Measurements from ENCODE around the gene CNTNAP5. TPM values are rescaled to one million over a fixed set of nuclear protein-coding genes. Genes with fewer than 3 reads are reported as not detected.

CNTNAP5 gene
- total and polyA plus RNA-seq, 2 donors (not counting 1 experiment from before 2014, with no cell fraction given), result not detected

GRCh38 chr2:124001696-124002430 lies 23.2 kb upstream of the CNTNAP5 start:
- Histone ChIP-seq H3K4me2 (replicated peaks; ENCODE audit: low read depth, low read length, poor library complexity, severe bottlenecking) (no peak overlapping the region), H3K27me3 (replicated peaks in 1 of 4; ENCODE audit: control extremely low read depth in 1 of 4, control insufficient read depth in 3 of 4, insufficient read depth in 4 of 4, low read length in 3 of 4) (no peaks in the 10 kb centered on the region), H3K4me3 (ENCODE audit: control extremely low read depth in 1 of 5, extremely low read depth in 1 of 5, insufficient read depth in 1 of 5, low read depth in 2 of 5, low read length in 4 of 5) (no peak overlapping the region), H3K27ac (ENCODE audit: low read length in 2 of 2) (no peak overlapping the region), H3K4me1 (ENCODE audit: control insufficient read depth in 2 of 2, insufficient read depth in 2 of 2, low read length in 2 of 2) (no peaks in the 10 kb centered on the region), H3K9ac (ENCODE audit: low read length) (no peak overlapping the region), H2AFZ (ENCODE audit: insufficient read depth, low read depth, low read length, poor library complexity, severe bottlenecking) (no peak overlapping the region), H3K9me3 (ENCODE audit: control extremely low read depth in 1 of 3, control insufficient read depth in 2 of 3, insufficient read depth in 1 of 3, low read length in 2 of 3) (no peaks in the 10 kb centered on the region), H3K36me3 (replicated peaks in 1 of 2; ENCODE audit: control extremely low read depth in 1 of 2, control insufficient read depth in 1 of 2, extremely low read depth in 1 of 2, insufficient read depth in 2 of 2, low read length in 1 of 2) (no peaks in the 10 kb centered on the region), H3K79me2 (ENCODE audit: control insufficient read depth, insufficient read depth, low read length) (no peaks in the 10 kb centered on the region), H4K20me1 (ENCODE audit: control insufficient read depth, insufficient read depth, low read length, poor library complexity, severe bottlenecking) (no peaks in the 10 kb centered on the region)
- Mint-ChIP-seq H3K4me1 (no peaks in the 10 kb centered on the region), H3K9me3 (ENCODE audit: insufficient read depth) (no peaks in the 10 kb centered on the region), H3K27ac (no peak overlapping the region), H3K4me3 (no peak overlapping the region), H3K27me3 (no peaks in the 10 kb centered on the region)
- ChIA-PET POLR2A (no interaction called here), CTCF (interaction anchor here (1.2 kb wide), 1 partner anchor 25 kb away, joined by 3 read pairs; no protein-coding TSS in a partner anchor)
- no peak for ATAC-seq (ENCODE audit: low read depth)
- no peak for DNase-seq
- WGBS (ENCODE audit: insufficient coverage), result 90% methylated on average over 2 of the region's 11 CpGs
- intact Hi-C loops (cut with micrococcal nuclease), result no loop called here
- TF ChIP-seq CTCF (IDR thresholded peaks at IDR 0.05) (no peak), EZH2 (IDR thresholded peaks at IDR 0.05; ENCODE audit: borderline replicate concordance, insufficient read depth, low read depth, low read length, poor library complexity, severe bottlenecking) (no peak)

GRCh38 chr2:124018890-124019289 lies 6.2 kb upstream of the CNTNAP5 start:
- Histone ChIP-seq H3K27me3 (replicated peaks in 1 of 4; ENCODE audit: control extremely low read depth in 1 of 4, control insufficient read depth in 3 of 4, insufficient read depth in 4 of 4, low read length in 3 of 4) (no peaks in the 10 kb centered on the region), H3K4me2 (replicated peaks; ENCODE audit: low read depth, low read length, poor library complexity, severe bottlenecking) (no peak overlapping the region), H3K79me2 (ENCODE audit: control insufficient read depth, insufficient read depth, low read length) (no peaks in the 10 kb centered on the region), H3K4me3 (ENCODE audit: control extremely low read depth in 1 of 5, extremely low read depth in 1 of 5, insufficient read depth in 1 of 5, low read depth in 2 of 5, low read length in 4 of 5) (no peak overlapping the region), H4K20me1 (ENCODE audit: control insufficient read depth, insufficient read depth, low read length, poor library complexity, severe bottlenecking) (no peaks in the 10 kb centered on the region), H3K27ac (ENCODE audit: low read length in 2 of 2) (no peak overlapping the region), H3K36me3 (replicated peaks in 1 of 2; ENCODE audit: control extremely low read depth in 1 of 2, control insufficient read depth in 1 of 2, extremely low read depth in 1 of 2, insufficient read depth in 2 of 2, low read length in 1 of 2) (no peaks in the 10 kb centered on the region), H3K4me1 (ENCODE audit: control insufficient read depth in 2 of 2, insufficient read depth in 2 of 2, low read length in 2 of 2) (no peaks in the 10 kb centered on the region), H2AFZ (ENCODE audit: insufficient read depth, low read depth, low read length, poor library complexity, severe bottlenecking) (no peak overlapping the region), H3K9me3 (ENCODE audit: control extremely low read depth in 1 of 3, control insufficient read depth in 2 of 3, insufficient read depth in 1 of 3, low read length in 2 of 3) (no peaks in the 10 kb centered on the region), H3K9ac (ENCODE audit: low read length) (no peak overlapping the region)
- ChIA-PET CTCF (no interaction called here), POLR2A (no interaction called here)
- ATAC-seq (ENCODE audit: low read depth) (no peak), DNase-seq (no peak)
- no peak for TF ChIP-seq CTCF (IDR thresholded peaks at IDR 0.05)
- no peak for TF ChIP-seq EZH2 (IDR thresholded peaks at IDR 0.05; ENCODE audit: borderline replicate concordance, insufficient read depth, low read depth, low read length, poor library complexity, severe bottlenecking)
- no peak overlapping the region for H3K4me3 Mint-ChIP-seq
- H3K27me3 Mint-ChIP-seq, result peaks cover 5% of the 10 kb centered on the region
- intact Hi-C loops (cut with micrococcal nuclease), result no loop called here
- no peaks in the 10 kb centered on the region for H3K4me1 Mint-ChIP-seq
- H3K9me3 Mint-ChIP-seq (ENCODE audit: insufficient read depth), result no peaks in the 10 kb centered on the region
- H3K27ac Mint-ChIP-seq, result no peak overlapping the region
